Panc1 (cell line): ENCODE data around the gene ANKRD7. TPM values are rescaled to one million over a fixed set of nuclear protein-coding genes. Genes with fewer than 3 reads are reported as not detected.
"Not testable (repeated sequence)": the region's sequence is repeated elsewhere in the genome, so short reads cannot be mapped to it uniquely, and the experiment has no call there.

Experiments used
- ATAC-seq: fragments of 200-7000 bp; cut with Tn5 transposase; 2 replicates; pipeline ENCODE4 v1.9.1; 2020; ENCODE audit warnings: mild to moderate bottlenecking, moderate library complexity
- BruUV-seq: library from RNA; stranded (reverse); fragments of 400-500 nt; replicated peaks from 2 replicates; lab custom pipeline; 2021; lab: Mats Ljungman, UMichigan
- CTCF ChIA-PET: fragments of 300-600 bp; sonication (Branson Sonifier 250); formaldehyde crosslinking; loops from one replicate; lab custom pipeline; 2022; ENCODE audit warnings: antibody characterized with exemption; lab: Charles Lee
- POLR2A ChIA-PET: fragments of 300-600 bp; sonication (Branson Sonifier 250); formaldehyde crosslinking; loops from one replicate; lab custom pipeline; 2022; ENCODE audit warnings: antibody characterized with exemption; lab: Charles Lee
- DNase-seq: peaks from one replicate; pipeline ENCODE4 v3.0.0-alpha.2; 2010; ENCODE audit warnings: low read depth, low spot score
- H3K27ac ChIP-seq: 2 replicates; pipeline ENCODE4 v1.5.1; 2011; ENCODE audit warnings: mild to moderate bottlenecking, low read length, inconsistent platforms
- H3K27me3 ChIP-seq: fragments of 200-500 bp; sonication (Bioruptor generic); 2 replicates; pipeline ENCODE4 v1.6.0; 2014; ENCODE audit warnings: low read length, inconsistent platforms; ENCODE audit not compliant: control insufficient read depth, insufficient read depth
- H3K36me3 ChIP-seq: fragments of 200-500 bp; sonication (Bioruptor generic); 2 replicates; pipeline ENCODE4 v1.5.1; 2014; ENCODE audit warnings: inconsistent platforms, mild to moderate bottlenecking, low read length, moderate library complexity; ENCODE audit not compliant: control insufficient read depth, insufficient read depth
- H3K4me1 ChIP-seq: 2 replicates; pipeline ENCODE4 v1.5.1; 2011; ENCODE audit warnings: inconsistent platforms, mild to moderate bottlenecking, low read length, moderate library complexity; ENCODE audit not compliant: control insufficient read depth, insufficient read depth
- H3K4me3 ChIP-seq, 2 experiments: 2 replicates each; pipeline ENCODE4 v1.5.1; 2011 to 2012; ENCODE audit warnings: low read depth in 2 of 2, low read length in 2 of 2, mild to moderate bottlenecking in 2 of 2, inconsistent platforms in 1 of 2, moderate library complexity in 1 of 2
- H3K9me3 ChIP-seq: fragments of 200-500 bp; sonication (Bioruptor generic); 2 replicates; pipeline ENCODE4 v1.5.1; 2014; ENCODE audit warnings: low read depth, mild to moderate bottlenecking, inconsistent platforms, low read length, moderate library complexity; ENCODE audit not compliant: control insufficient read depth, insufficient read depth
- POLR2AphosphoS5 ChIP-seq: IDR thresholded peaks from 2 replicates; pipeline ENCODE4 v1.6.1; 2012; ENCODE audit warnings: mild to moderate bottlenecking, low read depth, low read length, moderate library complexity
- SIN3A ChIP-seq: IDR thresholded peaks from 2 replicates; pipeline ENCODE4 v1.6.1; 2012; ENCODE audit warnings: low read depth, mild to moderate bottlenecking, low read length, moderate library complexity, borderline replicate concordance; ENCODE audit not compliant: insufficient read depth
- TCF7L2 ChIP-seq: IDR thresholded peaks from 2 replicates; pipeline ENCODE4 v1.6.1; 2011; ENCODE audit warnings: mild to moderate bottlenecking, low read depth, low read length, inconsistent platforms
- in situ Hi-C: cut with HindIII; loops from 2 replicates; pipeline ENCODE4 v1.10.0; 2016; ENCODE audit warnings: low sequenced_read_pairs, low pct_unique_long_range_greater_than_20kb
- intact Hi-C: fragments of 100-400 bp; cut with micrococcal nuclease; formaldehyde crosslinking; loops from one replicate; pipeline ENCODE4 v1.10.0; 2022; ENCODE audit not compliant: unreplicated experiment
- total RNA-seq: library from RNA; stranded (reverse); gene quantifications from one replicate; pipeline ENCODE4 v1.2.1, GENCODE V29; 2021; ENCODE audit not compliant: unreplicated experiment
- TF ChIP-seq, protein P1 (sequence below): fragments of 450-650 bp; IDR thresholded peaks from 2 replicates; pipeline ENCODE4 v1.5.1; 2017; ENCODE audit warnings: mild to moderate bottlenecking
- TF ChIP-seq, protein P2 (sequence below), 2 experiments: IDR thresholded peaks; 2 replicates each; pipeline ENCODE4 v1.6.1; 2011 to 2012; ENCODE audit warnings: low read depth in 2 of 2, control low read depth in 1 of 2, low read length in 1 of 2, mild to moderate bottlenecking in 1 of 2, moderate library complexity in 1 of 2; ENCODE audit not compliant: insufficient read depth in 1 of 2

The ANKRD7 gene
- total RNA-seq, 1 experiment from 2014 or later: 1.0 TPM

DNA sequence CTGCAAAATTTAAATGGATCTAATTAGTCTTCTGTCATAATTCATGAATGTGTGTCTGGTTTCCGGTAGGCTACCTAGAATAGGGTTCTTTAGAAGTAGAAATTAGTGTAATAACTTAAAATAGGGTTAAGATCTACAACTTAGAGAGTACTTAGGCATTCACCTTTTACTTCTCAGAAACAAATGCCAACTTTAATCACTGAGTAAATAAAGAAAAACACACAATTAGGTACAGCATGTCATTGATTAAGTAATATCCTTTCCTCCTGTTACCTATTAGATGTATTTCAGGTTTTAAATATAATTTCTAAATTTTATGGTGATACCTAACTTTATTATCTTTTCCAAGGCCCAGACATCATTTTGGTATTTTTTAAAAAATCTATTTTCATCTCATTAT is 9.3 kb downstream of the ANKRD7 start:
- no peak for DNase-seq
- Histone ChIP-seq H3K27me3 (no peaks in the 10 kb centered on the region), H3K4me1 (no peaks in the 10 kb centered on the region), H3K36me3 (no peaks in the 10 kb centered on the region), H3K27ac (no peak overlapping the region), H3K9me3 (no peaks in the 10 kb centered on the region), H3K4me3 (no peak overlapping the region)
- TF ChIP-seq, protein P1, sequence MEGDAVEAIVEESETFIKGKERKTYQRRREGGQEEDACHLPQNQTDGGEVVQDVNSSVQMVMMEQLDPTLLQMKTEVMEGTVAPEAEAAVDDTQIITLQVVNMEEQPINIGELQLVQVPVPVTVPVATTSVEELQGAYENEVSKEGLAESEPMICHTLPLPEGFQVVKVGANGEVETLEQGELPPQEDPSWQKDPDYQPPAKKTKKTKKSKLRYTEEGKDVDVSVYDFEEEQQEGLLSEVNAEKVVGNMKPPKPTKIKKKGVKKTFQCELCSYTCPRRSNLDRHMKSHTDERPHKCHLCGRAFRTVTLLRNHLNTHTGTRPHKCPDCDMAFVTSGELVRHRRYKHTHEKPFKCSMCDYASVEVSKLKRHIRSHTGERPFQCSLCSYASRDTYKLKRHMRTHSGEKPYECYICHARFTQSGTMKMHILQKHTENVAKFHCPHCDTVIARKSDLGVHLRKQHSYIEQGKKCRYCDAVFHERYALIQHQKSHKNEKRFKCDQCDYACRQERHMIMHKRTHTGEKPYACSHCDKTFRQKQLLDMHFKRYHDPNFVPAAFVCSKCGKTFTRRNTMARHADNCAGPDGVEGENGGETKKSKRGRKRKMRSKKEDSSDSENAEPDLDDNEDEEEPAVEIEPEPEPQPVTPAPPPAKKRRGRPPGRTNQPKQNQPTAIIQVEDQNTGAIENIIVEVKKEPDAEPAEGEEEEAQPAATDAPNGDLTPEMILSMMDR: no peak
- TF ChIP-seq, protein P2, sequence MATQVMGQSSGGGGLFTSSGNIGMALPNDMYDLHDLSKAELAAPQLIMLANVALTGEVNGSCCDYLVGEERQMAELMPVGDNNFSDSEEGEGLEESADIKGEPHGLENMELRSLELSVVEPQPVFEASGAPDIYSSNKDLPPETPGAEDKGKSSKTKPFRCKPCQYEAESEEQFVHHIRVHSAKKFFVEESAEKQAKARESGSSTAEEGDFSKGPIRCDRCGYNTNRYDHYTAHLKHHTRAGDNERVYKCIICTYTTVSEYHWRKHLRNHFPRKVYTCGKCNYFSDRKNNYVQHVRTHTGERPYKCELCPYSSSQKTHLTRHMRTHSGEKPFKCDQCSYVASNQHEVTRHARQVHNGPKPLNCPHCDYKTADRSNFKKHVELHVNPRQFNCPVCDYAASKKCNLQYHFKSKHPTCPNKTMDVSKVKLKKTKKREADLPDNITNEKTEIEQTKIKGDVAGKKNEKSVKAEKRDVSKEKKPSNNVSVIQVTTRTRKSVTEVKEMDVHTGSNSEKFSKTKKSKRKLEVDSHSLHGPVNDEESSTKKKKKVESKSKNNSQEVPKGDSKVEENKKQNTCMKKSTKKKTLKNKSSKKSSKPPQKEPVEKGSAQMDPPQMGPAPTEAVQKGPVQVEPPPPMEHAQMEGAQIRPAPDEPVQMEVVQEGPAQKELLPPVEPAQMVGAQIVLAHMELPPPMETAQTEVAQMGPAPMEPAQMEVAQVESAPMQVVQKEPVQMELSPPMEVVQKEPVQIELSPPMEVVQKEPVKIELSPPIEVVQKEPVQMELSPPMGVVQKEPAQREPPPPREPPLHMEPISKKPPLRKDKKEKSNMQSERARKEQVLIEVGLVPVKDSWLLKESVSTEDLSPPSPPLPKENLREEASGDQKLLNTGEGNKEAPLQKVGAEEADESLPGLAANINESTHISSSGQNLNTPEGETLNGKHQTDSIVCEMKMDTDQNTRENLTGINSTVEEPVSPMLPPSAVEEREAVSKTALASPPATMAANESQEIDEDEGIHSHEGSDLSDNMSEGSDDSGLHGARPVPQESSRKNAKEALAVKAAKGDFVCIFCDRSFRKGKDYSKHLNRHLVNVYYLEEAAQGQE (IDR thresholded peaks at IDR 0.05; ENCODE audit: insufficient read depth in 1 of 2, low read depth in 2 of 2, low read length in 1 of 2): no peak
- no peak for TF ChIP-seq POLR2AphosphoS5
- no peak for TF ChIP-seq SIN3A
- TF ChIP-seq TCF7L2: no peak
- BruUV-seq: no TSS peak
- ChIA-PET POLR2A (no interaction called here), CTCF (no interaction called here)
- ATAC-seq: no peak
- intact Hi-C loops (no loop called here), in situ Hi-C loops (no loop called here)

DNA sequence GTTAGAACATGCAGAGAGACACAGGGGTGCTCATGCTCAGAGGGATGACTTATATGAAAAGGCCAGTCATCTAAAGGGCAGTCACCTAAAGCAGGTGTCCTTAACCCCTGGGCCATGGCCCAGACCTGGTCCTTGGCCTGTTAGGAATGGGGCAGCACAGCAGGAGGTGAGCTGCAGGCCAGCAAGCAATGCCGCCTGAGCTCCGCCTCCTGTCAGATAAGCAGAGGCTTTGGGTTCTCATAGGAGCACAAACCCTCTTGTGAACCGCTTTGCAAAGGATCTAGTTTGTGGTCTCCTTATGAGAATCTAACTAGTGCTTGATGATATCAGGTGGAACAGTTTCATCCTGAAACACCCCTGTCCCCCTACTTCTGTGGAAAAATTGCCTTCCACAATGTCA is 14.5 kb downstream of the ANKRD7 start:
- TF ChIP-seq POLR2AphosphoS5: no peak
- TF ChIP-seq, protein P2 (IDR thresholded peaks at IDR 0.05; ENCODE audit: insufficient read depth in 1 of 2, low read depth in 2 of 2, low read length in 1 of 2): no peak
- Histone ChIP-seq H3K27ac (no peak overlapping the region), H3K36me3 (no peaks in the 10 kb centered on the region), H3K27me3 (no peaks in the 10 kb centered on the region), H3K4me3 (no peak overlapping the region), H3K9me3 (no peaks in the 10 kb centered on the region), H3K4me1 (no peaks in the 10 kb centered on the region)
- ATAC-seq (no peak), DNase-seq (no peak)
- in situ Hi-C loops: no loop called here
- CTCF ChIA-PET: no interaction called here
- POLR2A ChIA-PET: no interaction called here
- intact Hi-C loops: no loop called here
- no TSS peak for BruUV-seq

DNA sequence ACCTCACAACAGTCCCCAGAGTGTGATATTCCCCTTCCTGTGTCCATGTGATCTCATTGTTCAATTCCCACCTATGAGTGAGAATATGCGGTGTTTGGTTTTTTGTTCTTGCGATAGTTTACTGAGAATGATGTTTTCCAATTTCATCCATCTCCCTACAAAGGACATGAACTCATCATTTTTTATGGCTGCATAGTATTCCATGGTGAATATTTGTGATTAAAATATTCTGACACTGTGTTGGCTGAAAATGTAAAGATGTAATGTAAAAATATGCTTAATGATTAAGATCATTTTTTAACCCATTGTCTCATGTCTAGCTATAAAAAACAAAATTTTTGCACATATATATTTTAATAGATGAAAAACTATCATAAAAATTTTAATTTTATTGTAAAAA is 15.8 kb downstream of the ANKRD7 start:
- intact Hi-C loops, H3K4me1 ChIP-seq, H3K9me3 ChIP-seq, ATAC-seq, H3K36me3 ChIP-seq, DNase-seq, H3K4me3 ChIP-seq, in situ Hi-C loops, BruUV-seq, CTCF ChIA-PET, H3K27ac ChIP-seq, POLR2A ChIA-PET, H3K27me3 ChIP-seq: not testable (repeated sequence)
